ENCODE results near the gene RFX6. TPM values are rescaled to one million over a fixed set of nuclear protein-coding genes. Genes with fewer than 3 reads are reported as not detected.
A peak's percentile ranks its signal among the peaks of the same experiment; 100 is the strongest.

The RFX6 gene
- total RNA-seq, 1 experiment from 2014 or later, result not detected

DNA sequence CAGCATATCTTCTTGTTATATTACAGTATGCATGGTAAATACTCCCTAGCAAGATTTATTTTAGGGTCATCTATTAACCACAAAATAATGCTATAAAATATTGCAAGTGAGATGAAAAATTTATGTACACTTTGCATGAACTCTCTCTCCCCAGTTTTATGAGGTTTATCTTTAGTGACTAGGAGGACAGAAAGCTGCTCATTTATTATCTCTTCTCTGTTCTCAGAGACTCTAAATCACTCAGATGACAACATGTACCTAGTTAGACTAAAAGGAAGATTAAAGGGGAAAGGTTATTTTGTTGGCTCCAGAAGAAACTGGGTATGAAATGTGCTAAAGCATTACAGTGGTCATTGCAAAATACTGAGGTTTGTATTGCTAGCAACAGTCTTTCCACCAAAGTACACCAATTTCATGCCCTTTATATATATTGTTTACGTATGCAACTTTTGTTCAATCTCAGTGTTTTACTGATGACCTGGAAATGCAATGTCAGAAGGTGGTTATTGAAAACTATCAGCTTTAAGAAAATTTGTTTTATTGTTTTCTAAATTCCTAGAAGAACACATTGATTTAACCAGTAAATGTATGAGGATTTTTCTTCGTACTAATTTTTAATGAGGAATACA, 11.8 kb downstream of the RFX6 start:
- DNase-seq (ENCODE audit: low read depth), result no peak

DNA sequence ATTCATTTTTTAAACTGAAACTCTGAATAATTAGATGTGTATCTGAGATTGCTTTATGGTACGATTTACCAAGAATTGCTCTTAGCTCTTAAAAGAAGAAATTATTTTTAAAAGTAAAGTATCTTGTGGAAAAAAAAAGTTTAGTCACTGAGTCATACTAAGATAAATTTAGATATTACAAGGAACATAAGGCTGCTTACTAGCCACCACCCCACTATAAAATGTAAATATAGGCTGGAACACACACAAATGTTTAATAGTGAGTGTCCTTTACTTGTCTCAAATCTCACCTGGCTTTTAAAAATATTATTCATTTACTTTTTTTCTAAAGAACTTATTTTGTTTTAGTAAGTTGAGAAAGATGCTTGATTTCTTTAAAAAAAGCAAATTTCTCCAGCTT, 17.6 kb downstream of the RFX6 start:
- DNase-seq (ENCODE audit: low read depth), result no peak

DNA sequence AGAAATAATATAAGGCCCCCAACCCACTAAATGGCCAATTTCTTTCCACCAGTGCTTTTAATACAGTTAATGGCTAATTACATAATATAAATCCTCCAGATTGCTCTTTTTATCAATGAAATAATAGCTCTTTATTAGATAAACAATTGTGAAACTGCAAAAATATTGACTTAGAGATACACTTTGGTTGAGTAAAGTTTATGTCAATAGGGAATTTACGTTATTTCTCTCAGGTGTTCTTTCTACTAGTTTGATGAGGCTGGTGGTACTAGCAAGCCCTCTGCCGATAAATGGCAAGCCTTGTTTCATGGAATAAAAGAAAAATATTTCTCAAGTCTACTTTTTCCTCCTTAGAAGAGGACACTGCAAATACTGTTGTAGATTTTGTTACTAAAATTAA, 18.9 kb downstream of the RFX6 start:
- no peak for DNase-seq (ENCODE audit: low read depth)

DNA sequence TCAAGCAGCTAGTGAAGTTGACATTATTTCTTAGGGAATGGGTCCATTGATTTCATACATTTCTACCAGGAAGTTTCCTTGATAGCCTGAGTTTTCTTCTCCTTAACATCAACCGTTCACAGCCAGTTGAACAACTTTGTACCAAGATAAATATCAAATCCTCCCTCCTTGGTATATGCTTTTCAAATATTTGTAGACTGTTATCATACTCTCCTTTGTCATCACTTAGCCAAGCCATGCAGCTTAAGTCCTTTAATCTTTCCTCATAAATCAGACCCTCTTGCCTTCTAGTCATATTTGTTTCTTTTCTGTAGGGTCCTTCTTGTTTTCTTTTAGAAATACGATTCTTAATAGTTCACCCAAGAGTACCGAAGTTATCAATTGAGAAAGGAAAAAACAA, 25.6 kb downstream of the RFX6 start:
- DNase-seq (ENCODE audit: low read depth), result no peak

DNA sequence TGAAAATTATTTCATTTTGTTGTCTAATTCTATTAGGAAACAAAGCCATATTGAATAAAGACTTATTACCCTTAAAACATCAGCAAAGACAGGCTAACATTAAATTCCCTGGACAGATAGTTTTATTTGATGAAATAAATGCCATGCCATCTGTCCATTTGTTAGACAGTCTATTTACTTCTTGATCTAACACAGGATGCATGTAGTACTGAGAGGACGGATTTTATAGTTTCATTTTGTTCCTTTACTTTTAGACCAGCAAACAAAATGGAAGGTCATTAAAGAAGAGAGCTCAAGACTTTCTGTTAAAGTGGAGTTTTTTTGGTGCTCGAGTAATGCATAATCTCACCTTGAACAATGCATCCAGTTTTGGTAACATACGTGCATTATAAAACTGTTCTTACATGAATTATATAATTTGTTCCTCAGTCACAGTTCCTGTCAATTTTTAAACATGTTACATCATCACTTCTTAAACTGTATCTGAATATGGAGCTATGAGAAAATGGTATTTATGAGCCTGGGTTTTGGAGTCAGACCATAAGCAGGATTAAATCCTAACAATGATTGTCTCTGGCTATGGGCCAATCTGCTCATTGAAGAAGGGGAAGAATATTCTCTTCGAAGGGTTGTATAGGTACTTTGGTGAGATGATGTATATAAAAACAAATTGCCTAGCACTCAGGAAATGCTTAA, 46.0 kb downstream of the RFX6 start:
- no peak for DNase-seq (ENCODE audit: low read depth)

DNA sequence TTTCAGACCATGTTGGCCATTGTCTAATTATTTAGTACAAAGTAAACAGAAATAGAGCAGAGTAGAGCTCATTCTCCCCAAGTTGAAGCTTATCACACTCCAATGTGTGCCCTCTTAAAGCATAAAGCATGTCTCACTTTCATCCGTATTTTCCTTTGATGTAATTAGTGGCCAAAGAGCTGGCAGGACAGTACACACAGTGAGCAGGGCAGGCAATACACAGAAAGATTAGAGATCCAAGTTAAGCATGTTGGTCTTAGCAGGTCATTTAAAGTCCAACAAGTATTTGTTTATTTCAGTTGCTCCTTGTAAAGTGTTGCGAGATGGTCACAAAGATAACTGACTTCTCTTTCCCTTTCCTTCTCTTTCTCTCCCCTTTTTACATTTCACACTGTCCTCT, 47.2 kb downstream of the RFX6 start:
- DNase-seq (ENCODE audit: low read depth), result no peak

DNA sequence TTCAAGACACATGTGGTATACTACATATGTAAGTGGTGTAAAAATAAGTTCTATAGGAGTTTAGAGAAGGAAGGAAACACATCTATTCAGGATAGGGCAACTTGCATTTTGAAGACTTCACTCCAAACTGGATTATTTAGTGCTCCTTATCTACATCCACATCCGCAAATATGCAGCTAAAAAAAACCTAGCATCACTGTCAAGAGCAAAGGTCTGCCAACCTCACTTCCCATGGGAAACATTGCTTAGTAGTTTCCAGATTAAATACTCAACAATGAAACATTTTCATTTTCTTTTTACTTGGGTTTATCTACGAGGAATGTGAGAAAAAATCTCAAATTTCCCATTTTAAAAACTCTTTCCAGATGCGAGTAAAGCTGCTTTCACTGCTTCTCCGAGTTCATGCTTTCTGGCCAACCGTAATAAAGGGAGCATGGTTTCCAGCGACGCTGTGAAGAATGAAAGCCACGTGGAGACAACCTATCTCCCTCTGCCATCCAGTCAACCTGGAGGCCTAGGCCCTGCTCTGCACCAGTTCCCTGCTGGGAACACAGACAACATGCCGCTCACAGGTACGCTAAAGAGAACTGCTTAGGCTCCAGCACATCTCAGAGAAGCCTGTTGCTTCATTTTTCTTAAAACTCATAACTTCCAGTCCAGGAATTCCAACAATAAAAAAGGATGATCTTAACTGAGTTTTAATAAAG, 48.2 kb downstream of the RFX6 start:
- DNase-seq (ENCODE audit: low read depth), result no peak

DNA sequence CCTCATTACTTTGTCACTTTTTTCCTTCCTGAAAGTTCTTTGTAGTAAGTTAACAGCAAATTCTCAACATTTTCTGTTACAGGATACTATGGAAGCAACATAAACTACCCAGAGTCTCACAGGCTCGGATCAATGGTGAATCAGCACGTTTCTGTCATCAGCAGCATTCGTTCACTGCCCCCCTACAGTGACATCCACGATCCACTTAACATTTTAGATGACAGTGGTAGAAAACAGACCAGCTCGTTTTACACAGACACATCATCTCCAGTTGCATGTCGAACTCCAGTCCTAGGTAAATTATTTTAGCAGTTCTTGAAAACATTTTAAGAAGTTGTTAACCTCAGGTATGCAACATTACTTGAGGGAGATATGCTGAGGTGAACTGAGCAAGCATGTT, 51.6 kb downstream of the RFX6 start:
- DNase-seq (ENCODE audit: low read depth), result no peak

DNA sequence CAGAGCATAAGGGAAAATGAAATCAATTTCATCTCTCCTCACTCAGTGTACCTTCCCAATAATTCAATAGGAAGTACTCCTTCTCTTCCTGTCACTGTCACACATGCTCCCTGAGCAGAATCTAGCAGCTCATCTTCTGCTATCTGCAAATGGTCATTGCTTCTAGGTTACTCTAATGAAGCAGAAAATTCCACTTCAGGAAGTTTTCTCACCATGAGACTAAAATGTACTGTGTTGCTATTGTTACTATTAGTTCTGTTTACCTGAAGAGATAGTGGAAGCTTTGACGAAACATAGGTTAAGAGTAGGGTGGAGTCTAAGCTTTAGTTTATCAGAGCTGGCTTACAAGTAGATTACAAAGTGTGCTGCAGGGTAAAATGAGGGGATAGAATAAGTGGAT, 52.8 kb downstream of the RFX6 start:
- no peak for DNase-seq (ENCODE audit: low read depth)

DNA sequence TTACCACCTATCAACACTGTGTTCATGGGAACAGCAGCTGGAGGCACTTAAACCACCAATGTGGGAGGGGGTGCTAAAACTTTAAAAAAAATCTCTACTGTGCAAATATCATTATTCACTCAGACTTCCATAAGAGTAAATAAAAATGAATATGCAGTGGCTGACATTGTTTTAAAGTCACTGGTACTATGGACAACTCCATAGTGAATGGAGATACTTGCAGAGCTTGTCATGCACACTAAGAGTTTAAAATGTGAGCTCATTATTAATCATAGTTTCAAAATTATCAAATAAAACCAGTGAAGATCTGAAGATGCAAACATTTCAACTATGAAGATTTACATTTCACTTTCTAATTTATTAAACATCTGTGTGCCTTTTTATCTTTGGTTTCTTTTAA, 54.4 kb downstream of the RFX6 start:
- no peak for DNase-seq (ENCODE audit: low read depth)

DNA sequence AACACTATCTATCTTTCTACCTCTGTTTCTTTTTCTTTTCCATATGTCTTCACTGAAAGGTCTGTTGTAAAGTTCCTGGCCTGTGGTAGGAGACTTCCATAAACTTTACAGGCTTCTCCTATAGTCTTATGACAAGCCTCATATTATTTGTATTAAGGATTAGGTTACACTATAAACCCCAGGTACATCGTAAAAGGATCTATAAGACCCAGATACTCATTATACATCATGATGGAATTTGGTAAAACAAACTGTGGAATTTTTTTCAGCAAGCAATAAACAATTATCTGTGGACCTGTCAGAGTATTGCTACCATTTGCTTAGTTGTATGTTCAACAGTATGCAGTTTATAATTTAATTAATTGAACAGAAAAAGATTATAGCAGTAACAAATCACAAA, 55.5 kb downstream of the RFX6 start:
- no peak for DNase-seq (ENCODE audit: low read depth)

DNA sequence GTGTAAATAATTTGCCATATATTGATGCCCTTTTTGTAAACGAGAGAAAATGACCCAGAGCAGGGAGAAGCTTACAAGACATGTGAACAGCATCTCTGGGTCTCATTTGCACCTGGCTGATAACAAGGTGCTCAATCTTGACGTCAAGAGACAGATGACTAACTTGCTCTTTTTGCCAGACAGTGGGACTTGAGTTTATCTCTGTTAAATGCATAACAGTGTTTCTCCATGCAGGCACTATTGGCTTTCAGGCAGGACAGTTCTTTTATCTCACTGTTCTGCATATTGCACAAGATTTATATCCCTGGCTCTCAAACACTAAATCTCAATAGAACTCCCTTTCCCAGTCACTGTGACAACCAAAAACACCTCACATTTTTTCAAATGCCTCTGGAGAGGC, 56.4 kb downstream of the RFX6 start:
- no peak for DNase-seq (ENCODE audit: low read depth)

DNA sequence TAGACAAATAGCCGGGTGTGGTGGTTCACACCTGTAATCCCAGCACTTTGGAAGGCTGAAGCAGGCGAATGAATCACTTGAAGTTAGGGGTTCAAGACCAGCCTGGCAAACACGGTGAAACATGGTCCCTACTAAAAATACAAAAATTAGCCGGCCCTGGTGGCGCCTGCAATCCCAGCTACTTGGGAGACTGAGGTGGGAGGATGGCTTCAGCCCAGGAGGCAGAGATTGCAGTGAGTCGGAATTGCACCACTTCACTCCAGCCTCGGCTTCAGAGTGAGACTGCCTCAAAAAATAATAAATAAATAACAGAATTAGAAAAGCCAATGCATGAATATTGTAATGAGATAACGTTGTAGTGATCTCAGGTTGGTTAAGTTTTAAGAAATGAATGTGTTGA, 61.3 kb downstream of the RFX6 start:
- DNase-seq (ENCODE audit: low read depth), result no peak

DNA sequence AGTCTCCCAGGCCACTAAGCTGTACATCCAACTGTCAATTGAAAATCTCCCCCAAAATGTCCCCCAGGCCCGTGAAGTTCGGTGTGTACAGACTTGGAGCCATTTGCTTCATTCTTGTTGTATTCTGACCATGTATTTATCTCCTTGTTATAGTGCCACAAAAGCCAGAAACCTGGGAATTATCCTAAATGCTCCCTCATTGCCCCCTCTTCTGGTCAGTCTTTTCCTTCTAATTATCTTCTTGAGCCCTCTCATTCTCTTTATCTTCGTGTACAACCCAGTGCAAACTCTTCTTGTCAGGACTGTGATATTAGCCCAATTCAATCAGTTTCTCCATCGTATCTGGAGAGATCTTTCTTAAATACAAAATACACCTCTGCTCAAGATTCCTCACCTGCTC, 64.7 kb downstream of the RFX6 start:
- no peak for DNase-seq (ENCODE audit: low read depth)

DNA sequence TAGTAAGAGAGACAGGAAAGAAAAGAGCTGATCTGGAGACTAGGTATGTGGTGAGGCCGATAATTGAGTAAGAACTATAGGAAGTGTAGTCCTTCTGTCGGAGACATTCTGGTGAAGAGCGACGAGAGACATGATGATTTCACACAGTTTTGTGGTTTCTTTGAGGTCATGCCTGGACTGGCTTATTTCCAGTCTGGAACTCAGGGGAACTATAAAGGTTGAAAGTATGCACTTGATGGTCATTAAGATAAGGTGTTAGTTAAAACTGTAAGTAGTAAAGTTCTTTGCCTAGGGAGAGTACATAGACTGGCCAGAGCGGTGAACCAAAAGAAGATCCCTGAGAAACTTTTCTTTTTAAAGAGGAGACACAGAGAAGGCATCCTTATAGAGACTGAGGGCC, 68.8 kb downstream of the RFX6 start:
- peak; percentile 38 for DNase-seq (ENCODE audit: low read depth)

DNA sequence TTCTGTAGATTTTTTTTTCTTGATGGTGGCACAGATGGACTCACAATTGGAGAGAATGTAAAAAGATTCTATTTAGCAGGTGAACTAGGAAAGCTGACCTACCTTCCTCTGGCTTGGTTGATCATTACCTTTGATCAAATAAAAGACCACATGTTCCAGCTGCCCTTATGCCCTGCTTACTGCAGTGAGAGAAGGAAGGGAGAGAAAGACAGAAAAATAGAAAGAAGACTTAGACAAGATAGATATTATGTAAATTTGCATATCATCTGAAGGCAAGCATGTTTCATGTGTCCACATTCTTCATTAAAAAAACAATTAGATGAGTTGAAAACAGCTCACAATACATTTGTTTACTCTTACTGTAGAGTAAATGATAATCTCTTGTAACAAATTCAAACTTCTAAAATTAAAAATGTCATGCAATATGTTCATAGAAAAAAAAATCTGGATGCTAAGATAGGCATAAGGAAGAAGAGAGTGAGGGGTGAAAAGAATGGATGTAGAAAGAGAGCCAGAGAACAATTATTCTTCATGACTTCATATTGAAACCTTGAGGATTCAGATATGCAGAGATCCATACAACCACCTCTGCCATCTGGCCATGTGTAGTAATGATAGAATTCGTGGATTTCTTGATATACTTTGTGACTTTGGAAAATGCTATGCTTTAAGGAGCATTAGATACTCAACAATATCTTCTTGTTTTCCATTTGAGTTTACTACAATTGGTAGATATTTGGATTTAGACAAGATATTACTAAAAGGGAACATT, 71.7 kb downstream of the RFX6 start:
- DNase-seq (ENCODE audit: low read depth), result no peak

DNA sequence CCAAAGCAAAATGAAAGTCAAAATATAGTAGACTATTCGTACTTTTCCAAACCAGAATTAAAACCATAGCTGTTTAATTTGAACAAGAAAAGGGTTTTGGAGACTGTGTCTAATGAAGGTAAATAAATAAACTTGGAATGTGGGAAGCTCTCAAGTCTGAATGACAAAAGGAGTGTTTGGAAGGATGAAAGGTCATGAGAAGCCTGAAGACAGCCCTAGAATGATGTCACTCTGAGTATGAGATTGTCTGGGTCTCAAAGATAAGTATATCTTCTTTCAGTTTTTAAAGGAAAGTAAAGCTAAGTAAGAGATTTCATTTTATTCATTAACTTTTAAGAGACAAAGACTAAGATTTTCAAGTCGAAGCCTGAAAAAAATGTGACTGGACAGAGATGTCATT, 72.9 kb downstream of the RFX6 start:
- no peak for DNase-seq (ENCODE audit: low read depth)

DNA sequence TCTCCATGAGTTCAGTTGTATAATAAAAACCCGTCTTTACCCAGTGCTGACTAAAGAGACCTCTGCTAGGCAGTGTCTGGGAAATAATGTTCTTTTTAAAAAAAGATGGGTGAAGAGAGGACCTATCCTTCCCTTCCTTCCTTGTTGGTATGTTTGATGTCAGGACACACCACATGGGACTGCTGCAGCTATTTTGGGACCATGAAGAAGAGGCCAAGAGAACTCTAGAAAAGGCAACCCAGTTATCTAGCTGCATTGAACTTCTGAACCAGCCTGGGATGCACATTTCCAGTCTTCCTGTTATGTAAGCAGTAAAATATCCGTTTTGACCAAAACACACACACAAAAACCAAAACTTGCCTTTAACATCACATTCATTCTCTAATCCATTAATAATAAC, 77.3 kb downstream of the RFX6 start:
- DNase-seq (ENCODE audit: low read depth), result no peak

DNA sequence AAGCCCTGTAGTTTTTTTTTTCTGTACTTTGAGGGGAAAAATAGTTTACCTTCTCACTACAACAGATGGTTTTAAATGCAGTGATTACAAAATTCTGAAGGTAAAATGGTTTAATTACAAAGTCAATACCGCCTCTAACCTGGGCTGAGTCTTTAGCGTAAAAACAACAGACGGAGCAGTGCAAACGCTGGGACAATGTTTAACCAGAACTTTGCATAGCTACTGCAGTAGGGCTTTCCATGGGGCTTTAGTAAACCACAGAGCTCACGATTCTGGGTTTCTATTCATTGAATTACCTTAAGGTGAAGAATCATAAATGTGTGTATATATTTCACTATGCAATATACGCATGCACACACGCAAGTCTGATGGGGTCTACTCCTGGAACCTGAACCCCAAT, 77.9 kb downstream of the RFX6 start:
- no peak for DNase-seq (ENCODE audit: low read depth)

DNA sequence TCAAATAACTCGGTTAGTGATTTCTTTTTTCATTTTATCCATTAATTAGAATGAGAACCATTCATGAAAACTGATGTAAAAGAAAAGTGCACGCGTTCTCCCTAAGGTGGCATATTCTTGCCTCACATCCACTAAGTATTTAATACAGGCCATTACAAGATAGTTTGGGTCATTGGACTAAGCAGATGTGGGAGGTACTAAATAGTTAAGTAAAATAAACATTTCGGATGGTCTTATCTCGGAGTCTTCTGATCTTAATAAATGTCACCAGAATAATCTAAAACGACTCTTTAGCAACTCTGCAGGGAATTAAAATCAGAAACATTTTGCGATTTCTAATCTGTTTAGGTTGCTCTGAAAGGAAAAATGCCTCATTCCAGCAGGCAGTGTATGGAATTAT, 78.7 kb downstream of the RFX6 start:
- DNase-seq (ENCODE audit: low read depth), result no peak

DNA sequence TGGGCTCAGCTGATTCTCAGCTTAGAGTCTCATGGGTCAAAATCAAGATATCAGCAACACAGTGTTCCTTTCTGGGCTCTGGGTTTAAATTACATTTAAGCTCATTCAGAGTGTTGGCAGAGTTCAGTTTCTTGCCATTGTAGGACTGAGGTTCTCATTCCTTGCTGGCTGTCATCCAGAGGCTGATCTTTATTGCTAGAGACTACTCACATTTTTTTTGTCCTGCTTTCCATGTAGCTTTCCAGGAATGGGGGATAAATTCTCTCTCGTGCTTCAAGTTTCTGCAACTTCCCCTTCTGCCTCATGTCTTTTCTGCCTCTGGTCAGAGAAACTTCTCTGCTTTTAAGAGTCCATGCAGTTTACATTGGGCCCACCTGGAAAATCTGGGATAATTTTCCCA, 86.9 kb downstream of the RFX6 start:
- DNase-seq (ENCODE audit: low read depth), result no peak

All from HT1080 (cell line).